Stimulated activated CD8-positive, alpha-beta memory T cell treated with anti-CD3 and anti-CD28 coated beads, Interleukin-15, amount 100 ng/mL, for 1 hour (primary cell): ENCODE results near the gene PAQR9.
"Not testable (repeated sequence)": the region's sequence is repeated elsewhere in the genome, so short reads cannot be mapped to it uniquely, and the experiment has no call there.

ENCODE experiments used
- DNase-seq: peaks from one replicate; pipeline ENCODE4 v3.0.0-alpha.2; 2020; ENCODE audit warnings: low read depth

The PAQR9 gene

DNA sequence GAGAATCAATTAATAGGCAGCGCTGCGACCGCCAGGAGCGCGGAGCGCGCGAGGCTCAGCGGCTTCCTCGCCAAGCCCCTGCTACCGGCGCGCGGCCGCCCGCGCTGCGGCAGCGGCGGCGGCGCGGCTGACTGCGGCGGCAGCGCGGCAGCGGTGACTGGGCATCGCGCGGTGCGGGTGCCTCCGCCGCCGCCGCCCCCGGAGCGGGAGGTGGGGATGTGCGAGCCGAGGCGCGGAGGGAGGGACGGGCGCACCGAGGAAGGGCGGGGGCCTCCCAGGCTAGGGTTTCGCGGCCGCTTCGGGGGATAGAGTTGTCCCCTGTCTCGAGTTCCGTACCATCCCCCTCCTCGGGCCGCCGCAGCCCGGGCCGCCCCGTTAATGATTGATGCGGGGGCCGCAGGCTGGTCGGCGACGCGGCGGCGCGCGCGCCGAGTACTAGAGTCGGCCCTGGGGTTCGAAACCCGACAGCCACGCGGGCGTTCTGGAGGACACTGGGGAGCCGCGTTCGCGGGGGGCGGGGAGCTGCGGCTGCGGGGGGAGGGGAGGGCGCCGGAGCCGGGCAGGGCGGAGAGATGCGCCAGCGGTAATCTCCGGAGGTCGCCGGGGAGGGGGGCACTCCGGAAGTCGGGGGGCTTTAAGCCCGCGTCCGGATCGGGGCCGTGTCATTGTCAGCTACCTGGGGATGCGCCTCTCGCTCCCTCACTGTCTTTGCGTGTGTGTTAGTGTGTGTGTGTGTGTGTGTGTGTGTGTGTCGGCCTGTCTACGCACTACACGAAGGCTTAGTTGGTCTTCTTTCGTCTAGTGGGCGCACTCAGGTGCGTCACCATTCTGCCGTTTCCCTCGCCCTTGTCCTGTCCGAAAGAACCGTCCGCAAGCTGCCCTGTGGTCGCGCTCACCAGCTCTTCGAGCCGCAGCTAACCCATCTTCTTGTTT is at the start of gene PAQR9:
Gene PAQR9 (minus strand): TSS at position 159 of the 933 bp plus-strand sequence. CDS start 338 bp downstream, outside the sequence.
- no peak for DNase-seq

GRCh38 chr3:143011705-143012104 is 48.2 kb upstream of the PAQR9 start:
- DNase-seq = no peak

GRCh38 chr3:143010024-143010423 is 46.5 kb upstream of the PAQR9 start:
- DNase-seq = no peak

GRCh38 chr3:143004823-143005222 is 41.3 kb upstream of the PAQR9 start:
- no peak for DNase-seq

DNA sequence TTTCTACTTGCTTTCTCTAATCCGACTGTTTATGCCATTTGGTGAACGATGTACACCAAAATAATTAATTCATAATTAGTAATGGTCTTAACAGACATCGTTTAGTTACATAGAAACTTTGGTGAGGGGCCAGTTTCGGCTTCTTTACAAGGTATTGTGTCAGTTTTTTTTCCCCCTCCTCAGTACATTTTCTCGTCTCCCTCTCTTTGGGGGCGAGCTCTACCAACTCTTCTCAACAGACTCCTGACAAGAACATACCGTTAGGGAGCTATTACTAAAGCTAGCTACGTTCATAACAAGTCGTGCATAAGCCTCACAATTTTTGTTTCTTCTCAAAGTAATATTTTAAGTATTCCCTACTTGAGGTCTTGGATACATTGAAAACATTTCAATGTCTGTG is 39.3 kb upstream of the PAQR9 start:
- no peak for DNase-seq

GRCh38 chr3:143002083-143002712 is 38.7 kb upstream of the PAQR9 start:
- no peak for DNase-seq

GRCh38 chr3:143001369-143002082 is 38.1 kb upstream of the PAQR9 start, which contains the start of gene U2SURP:
Gene U2SURP (plus strand): TSS chr3:143001570. CDS start chr3:143001629, 59 bp downstream.
- peak; percentile 80 for DNase-seq

GRCh38 chr3:143001034-143001368 is 37.5 kb upstream of the PAQR9 start:
- no peak for DNase-seq

GRCh38 chr3:143000528-143000927 is 37.1 kb upstream of the PAQR9 start:
- DNase-seq = no peak

- no peak for DNase-seq
Measured at GRCh38 chr3:142999881-143000280, 36.4 kb upstream of the PAQR9 start.

DNA sequence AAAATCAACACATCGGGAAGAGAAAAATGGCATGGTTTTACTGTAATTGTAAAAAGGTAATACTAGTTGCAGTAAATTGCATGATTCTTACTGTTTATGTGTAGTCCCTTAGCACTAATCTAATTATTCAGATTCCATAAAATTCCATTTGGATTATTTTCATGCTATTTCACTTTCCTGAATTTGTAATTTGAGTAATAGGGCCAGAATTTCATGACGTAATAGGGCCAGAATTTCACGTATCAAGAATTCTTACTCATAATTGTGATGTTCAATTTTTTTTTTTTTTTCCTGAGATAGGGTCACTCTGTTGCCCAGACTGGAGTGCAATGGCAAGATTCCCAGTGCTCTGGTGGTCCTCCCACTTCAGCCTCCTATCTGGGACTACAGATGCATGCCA is 35.0 kb upstream of the PAQR9 start:
- DNase-seq = no peak

DNA sequence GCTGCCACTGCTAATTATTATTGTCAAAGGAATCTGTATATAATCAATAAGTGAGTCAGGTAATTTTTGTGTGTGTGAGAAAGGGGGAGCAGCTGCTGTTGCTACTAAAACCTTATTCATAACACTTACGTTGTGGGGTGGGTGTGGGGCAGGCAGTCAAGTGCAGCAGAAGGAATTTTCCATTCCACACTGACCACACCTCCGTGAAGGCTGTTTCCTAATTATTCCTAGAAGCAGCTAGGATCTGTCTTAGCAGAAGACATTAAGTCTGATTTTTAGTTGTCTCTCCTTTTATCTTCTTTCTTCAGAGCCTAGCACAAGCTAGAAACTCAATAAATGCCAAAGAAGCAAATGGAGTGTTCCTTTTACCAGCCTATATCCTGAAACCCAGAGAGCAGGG is 33.9 kb upstream of the PAQR9 start:
- DNase-seq = no peak

DNA sequence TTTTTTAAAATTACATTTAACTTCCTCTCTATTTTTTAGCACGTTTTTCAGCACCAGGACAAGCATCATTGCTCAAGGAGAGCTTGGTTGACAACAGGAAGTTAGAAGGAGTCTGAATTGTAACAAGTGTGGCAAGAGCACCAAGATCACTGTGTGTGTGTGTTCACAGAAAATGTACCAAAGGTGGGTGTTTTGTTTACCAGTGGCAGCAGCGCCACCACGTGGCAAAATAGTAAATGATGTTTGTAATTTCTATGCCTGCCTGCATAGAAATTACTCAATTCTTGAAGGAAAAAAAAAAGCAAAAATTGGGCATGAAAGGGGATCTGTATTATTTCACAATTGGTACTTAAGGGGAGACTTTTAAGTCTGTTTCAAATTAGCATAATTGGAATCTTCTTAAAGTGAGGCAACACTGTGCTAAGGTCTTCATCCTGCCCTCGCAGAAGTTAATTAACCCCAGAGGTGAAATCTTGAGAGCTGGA is 30.5 kb upstream of the PAQR9 start:
- peak; percentile 37 for DNase-seq

DNA sequence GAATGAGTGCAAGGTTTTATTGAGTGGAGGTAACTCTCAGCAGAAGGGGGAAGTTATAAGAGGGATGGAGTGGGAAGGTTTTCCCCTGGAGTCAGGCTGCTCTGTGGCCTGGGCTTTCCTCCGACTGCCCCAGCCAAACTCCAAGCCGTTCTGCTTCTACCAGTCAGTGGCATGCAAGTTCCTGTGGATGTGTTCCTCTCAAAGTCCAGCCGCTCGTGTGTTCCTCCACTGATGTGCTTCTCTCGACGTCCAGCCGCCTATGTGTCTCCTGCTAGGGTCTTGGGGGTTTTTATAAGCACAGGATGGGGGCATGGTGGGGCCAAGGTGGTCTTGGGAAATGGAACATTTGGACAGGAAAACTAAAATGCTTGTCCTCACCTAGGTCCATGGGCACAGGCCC is 28.8 kb upstream of the PAQR9 start:
- DNase-seq = no peak

DNA sequence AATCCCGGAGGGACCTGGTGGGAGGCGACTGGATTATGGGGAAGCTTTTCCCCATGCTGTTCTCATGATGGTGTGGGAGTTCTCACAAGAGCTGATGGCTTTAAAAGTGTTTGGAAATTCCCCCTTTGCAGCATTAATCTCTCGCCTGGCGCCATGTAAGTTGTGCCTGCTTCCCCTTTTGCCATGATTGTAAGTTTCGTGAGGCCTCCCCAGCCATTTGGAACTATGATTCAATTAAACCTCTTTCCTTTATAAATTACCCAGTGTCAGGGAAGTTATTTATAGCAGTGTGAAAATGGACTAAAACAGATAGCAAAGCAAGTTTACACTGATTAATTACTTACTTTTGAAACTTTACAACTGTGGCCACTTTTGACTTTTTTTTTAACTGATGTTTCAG is 27.2 kb upstream of the PAQR9 start:
- no peak for DNase-seq

GRCh38 chr3:142988826-142989225 is 25.4 kb upstream of the PAQR9 start:
- not testable (repeated sequence) for DNase-seq

DNA sequence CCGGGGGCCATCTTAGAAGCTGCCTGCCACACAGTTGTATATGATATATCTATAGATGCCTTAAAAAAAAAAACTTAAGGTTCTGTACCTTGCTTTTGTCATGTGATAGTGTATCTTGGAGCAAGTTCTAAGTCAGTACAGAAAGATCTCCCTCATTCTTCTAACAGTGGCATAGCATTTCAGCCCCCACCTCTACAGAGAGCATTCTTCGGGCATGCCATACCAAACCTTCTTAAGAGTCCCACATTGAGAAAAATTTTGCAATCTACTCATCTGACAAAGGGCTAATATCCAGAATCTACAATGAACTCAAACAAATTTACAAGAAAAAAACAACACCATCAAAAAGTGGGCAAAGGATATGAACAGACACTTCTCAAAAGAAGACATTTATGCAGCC is 24.7 kb upstream of the PAQR9 start:
- not testable (repeated sequence) for DNase-seq

DNA sequence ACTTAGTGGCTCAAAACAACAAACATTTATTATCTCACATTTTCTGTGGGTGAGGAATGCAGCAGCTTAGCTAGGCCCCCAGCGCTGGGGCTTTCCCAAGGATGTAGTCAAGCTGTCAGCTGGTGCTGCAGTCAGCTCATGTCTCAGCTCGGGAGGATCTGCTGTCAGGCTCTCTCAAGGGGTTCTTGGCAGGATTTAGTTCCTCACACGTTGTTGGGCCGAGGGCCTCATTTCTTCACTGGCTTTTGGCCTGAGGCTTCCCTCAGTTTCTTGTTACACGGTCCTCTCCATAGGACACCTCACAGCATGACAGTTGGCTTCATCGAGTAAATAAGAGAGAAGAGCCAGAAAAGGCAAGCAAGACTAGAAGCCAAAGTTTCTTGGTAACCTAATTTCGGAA is 24.2 kb upstream of the PAQR9 start:
- DNase-seq = no peak

DNA sequence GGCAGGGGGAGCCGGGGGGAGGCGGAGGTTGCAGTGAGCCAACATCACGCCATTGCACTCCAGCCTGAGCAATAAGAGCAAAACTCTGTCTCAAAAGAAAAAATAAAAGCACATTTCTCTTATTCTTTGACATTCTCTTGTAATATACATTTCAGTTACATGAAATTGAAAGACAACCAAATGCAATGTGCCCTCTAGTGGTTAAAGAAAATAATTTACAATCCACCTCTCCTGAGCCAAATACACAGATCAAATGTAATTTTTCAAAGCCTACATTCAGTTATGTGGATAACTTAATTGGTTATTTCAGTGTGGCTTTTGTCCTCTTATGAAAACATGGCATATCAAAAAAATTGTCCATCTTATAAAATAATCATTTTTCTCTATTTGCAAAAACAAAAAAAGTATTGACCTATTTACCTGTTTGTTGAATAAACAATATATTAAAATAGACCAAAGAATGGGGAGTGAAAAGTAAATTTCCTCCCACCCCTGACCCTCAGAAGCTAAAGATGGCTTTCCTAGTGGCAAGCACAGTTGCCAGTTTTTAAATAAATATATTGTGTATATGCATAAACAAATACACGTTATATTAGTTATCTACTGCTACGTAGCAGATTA is 23.7 kb upstream of the PAQR9 start:
- DNase-seq = no peak

GRCh38 chr3:142984255-142984654 is 20.8 kb upstream of the PAQR9 start:
- DNase-seq = no peak

DNA sequence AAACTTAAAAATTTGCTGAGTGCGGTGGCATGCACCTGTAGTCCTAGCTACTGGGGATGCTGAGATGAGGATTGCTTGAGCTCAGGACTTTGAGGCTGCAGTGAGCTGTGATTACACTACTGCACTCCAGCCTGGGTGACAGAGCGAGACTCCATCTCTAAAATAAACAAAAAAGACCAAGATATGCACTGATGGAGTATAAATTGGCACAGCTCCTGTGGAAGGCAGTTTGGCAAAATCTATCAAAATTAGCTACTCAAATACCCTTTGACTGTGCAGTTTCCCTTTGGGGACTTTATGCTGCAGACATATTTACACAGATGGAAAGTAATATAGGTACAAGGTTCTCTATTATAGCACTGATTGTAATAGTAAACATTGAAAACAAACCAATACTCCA is 19.8 kb upstream of the PAQR9 start:
- no peak for DNase-seq
